Adrenal gland (tissue), 12 donors: ENCODE results near the gene FAM193B. TPM values are rescaled to one million over a fixed set of nuclear protein-coding genes. Genes with fewer than 3 reads are reported as not detected.

Experiments used
- DNase-seq, 7 donors: peaks; one replicate each; pipeline ENCODE4 v3.0.0-alpha.2; 2019 to 2020
- H3K27ac ChIP-seq, 5 donors: fragments of 200-600 bp; sonication (generic) in 4 of 5; 1 replicate in 3 of 5; 2 replicates in 2 of 5; pipeline versions ENCODE4 v1.5.1 to v1.8.0; 2016 to 2020; ENCODE audit warnings: mild to moderate bottlenecking in 1 of 5
- H3K27me3 ChIP-seq: fragments of 200-600 bp; 2 replicates; pipeline ENCODE4 v1.8.0; 2021
- H3K36me3 ChIP-seq, 2 donors: fragments of 200-600 bp; replicated peaks in 1 of 2; 1 replicate in 1 of 2; 2 replicates in 1 of 2; pipeline versions ENCODE4 v1.5.1 to v1.8.0; 2018 to 2022
- H3K4me1 ChIP-seq, 2 donors: fragments of 200-600 bp; replicated peaks in 1 of 2; 1 replicate in 1 of 2; 2 replicates in 1 of 2; pipeline versions ENCODE4 v1.5.1 to v1.8.0; 2018 to 2021
- H3K4me3 ChIP-seq, 4 donors: fragments of 200-600 bp; sonication (generic) in 3 of 4; one replicate each; pipeline ENCODE4 v1.5.1; 2016 to 2018
- H3K9me3 ChIP-seq, 3 donors: fragments of 200-600 bp; sonication (generic) in 1 of 3; replicated peaks in 1 of 3; 1 replicate in 2 of 3; 2 replicates in 1 of 3; pipeline versions ENCODE4 v1.5.1 to v1.8.0; 2016 to 2021
- POLR2A ChIP-seq, 2 donors: fragments of 450-650 bp; IDR thresholded peaks; one replicate each; pipeline ENCODE4 v1.6.1; 2017; ENCODE audit warnings: antibody characterized with exemption in 2 of 2, mild to moderate bottlenecking in 2 of 2, moderate library complexity in 1 of 2
- WGBS, 4 donors: extraction: QIAGEN DNeasy Blood & Tissue Kit in 2 of 4; methylation state at CpG; one replicate each; pipeline versions ENCODE4 v1.1.5 to v1.1.7; 2013 to 2017; 5-methylcytosine and 5-hydroxymethylcytosine counted together
- intact Hi-C, 2 donors: fragments of 100-400 bp; cut with DNase I; formaldehyde crosslinking; loops; one replicate each; pipeline versions ENCODE4 v1.14.1 to v1.15.0; 2022 to 2023
- polyA plus RNA-seq, 3 donors: library from polyadenylated mRNA; stranded (reverse); fragments of 200-250 nt in 2 of 3; fragments of 350-450 nt in 1 of 3; fragmentation: Illumina TruSeq in 1 of 3; extraction: RNeasy Lipid Tissue Mini Kit (QIAGEN cat#74804) in 1 of 3; gene quantifications; one replicate each; pipeline ENCODE4 v1.2.3, GENCODE V29; 2013 to 2014
- total RNA-seq, 9 donors: library from RNA; depleted of rRNA in 4 of 9; stranded (reverse); fragments of >200 nt in 4 of 9; fragments of 120-200 nt in 1 of 9; fragmentation: NEBNext Ultra II Directional in 1 of 9; extraction: Animal tissue kit (Norgen Biotek cat#: 25700) in 1 of 9; gene quantifications; one replicate each; pipeline versions ENCODE4 v1.1.0 to v1.2.4, GENCODE V29; 2013 to 2023
- TF ChIP-seq, protein P1 (sequence below), 6 experiments: fragments of 450-650 bp in 4 of 6; fragments of 200-600 bp in 2 of 6; sonication (generic) in 1 of 6; IDR thresholded peaks; 1 replicate in 5 of 6; 2 replicates in 1 of 6; pipeline versions ENCODE4 v1.5.1 to v1.8.0; 2016 to 2021; ENCODE audit warnings: antibody characterized with exemption in 6 of 6, mild to moderate bottlenecking in 2 of 6, moderate library complexity in 1 of 6
- donor health status: healthy with polysubstance abuse.
- donor health status: Bipolar disorder and iron deficiency.
- donor health status: DM: yes; HTN: yes; CAD: no.
- donor health status: DM: no; HTN: no; CAD: no.
- donor health status: DM: no; HTN: no; CAD: no.
- donor health status: DM: yes; HTN: yes; CAD: no.

Gene FAM193B
- total and polyA plus RNA-seq, 12 donors = 18.4 to 851 (median 44.0) TPM

DNA sequence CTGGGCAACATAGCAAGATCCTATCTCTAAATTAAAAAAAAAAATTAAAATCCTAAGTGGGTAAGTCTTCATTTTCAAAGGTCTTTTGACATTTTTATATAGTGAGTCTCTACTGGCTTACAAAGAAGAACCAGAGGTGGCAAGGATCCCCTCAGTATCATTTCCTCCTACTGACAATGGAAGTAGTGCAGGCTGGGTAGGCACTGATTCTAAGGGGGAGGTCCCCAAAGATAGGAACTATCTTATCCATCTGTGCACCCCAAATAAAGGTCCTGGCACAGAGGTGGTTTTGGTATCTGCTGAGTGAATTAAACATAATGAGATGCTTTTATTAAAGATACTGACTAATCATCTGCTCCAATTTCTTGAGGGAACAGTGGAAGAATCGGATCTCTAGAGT, 4.2 kb downstream of the FAM193B start:
- no peaks in the 10 kb centered on the region for H3K9me3 ChIP-seq
- no peak for TF ChIP-seq POLR2A (IDR thresholded peaks at IDR 0.05)
- TF ChIP-seq, protein P1, sequence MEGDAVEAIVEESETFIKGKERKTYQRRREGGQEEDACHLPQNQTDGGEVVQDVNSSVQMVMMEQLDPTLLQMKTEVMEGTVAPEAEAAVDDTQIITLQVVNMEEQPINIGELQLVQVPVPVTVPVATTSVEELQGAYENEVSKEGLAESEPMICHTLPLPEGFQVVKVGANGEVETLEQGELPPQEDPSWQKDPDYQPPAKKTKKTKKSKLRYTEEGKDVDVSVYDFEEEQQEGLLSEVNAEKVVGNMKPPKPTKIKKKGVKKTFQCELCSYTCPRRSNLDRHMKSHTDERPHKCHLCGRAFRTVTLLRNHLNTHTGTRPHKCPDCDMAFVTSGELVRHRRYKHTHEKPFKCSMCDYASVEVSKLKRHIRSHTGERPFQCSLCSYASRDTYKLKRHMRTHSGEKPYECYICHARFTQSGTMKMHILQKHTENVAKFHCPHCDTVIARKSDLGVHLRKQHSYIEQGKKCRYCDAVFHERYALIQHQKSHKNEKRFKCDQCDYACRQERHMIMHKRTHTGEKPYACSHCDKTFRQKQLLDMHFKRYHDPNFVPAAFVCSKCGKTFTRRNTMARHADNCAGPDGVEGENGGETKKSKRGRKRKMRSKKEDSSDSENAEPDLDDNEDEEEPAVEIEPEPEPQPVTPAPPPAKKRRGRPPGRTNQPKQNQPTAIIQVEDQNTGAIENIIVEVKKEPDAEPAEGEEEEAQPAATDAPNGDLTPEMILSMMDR (IDR thresholded peaks at IDR 0.05) = no peak
- intact Hi-C loops = no loop called here
- H3K4me3 ChIP-seq = no peak overlapping the region
- 72 to 94% (median 83%) methylated on average over 1 of the region's 1 CpG for WGBS, 4 donors
- peaks cover 0 to 3% of the 10 kb centered on the region in 2 donors for H3K36me3 ChIP-seq
- H3K27ac ChIP-seq = no peak overlapping the region
- no peaks in the 10 kb centered on the region for H3K27me3 ChIP-seq
- no peak for DNase-seq
- H3K4me1 ChIP-seq = peaks cover 41 to 53% of the 10 kb centered on the region in 2 donors

DNA sequence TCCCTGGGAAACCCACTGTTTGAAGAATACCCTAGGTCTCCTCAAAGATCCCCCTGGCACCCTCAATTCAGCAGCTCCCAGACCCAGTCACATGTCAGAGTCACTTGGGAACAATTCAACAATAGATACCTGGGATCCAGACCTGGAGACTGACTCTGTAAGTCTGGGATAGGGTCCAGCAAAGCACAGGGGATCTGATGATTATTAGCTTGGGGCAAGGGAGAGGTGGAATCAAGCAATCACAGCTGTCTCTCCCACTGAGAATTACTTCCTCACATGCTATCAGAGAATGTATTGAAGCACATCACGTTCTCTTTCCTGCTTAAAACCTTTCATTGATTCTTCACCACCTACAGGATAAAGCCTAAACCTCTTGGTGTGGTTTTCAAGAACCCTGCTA, 5.9 kb downstream of the FAM193B start:
- Histone ChIP-seq H3K27me3 (no peaks in the 10 kb centered on the region), H3K4me1 (peaks cover 40 to 60% of the 10 kb centered on the region in 2 donors), H3K4me3 (no peak overlapping the region), H3K27ac (peak overlapping the region in 2 of 5 donors; percentile 1), H3K9me3 (no peaks in the 10 kb centered on the region), H3K36me3 (peaks cover 0 to 3% of the 10 kb centered on the region in 2 donors)
- TF ChIP-seq, protein P1 (IDR thresholded peaks at IDR 0.05) = no peak
- no peak for TF ChIP-seq POLR2A (IDR thresholded peaks at IDR 0.05)
- 75 to 82% (median 77%) methylated on average over 1 of the region's 1 CpG for WGBS, 4 donors
- no peak for DNase-seq
- intact Hi-C loops = no loop called here

DNA sequence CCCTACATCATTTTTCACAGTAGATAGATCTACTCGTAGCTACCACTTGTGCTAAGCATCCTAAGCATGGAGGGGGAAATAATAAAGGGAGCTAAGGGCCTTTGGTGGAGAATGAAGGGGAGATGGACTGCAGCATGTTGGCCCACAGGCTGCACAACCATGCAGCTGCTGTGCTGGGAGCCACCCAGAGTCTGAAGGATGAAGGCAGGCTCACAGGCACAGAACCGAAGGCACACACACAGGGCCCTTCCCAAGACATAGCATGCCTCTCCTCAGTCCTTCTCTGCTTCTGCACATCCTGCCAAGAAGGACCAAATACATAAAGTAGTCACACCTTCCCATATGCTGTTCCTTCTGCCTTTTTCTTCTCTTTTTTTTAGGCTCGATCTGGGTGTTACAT, 6.6 kb downstream of the FAM193B start:
- 65 to 77% (median 75%) methylated on average over 3 of the region's 3 CpGs for WGBS, 4 donors
- intact Hi-C loops = no loop called here
- Histone ChIP-seq H3K36me3 (peaks cover 0 to 3% of the 10 kb centered on the region in 2 donors), H3K27ac (peak overlapping the region in 2 of 5 donors; percentile 1 to 57), H3K27me3 (no peaks in the 10 kb centered on the region), H3K4me1 (peaks cover 32 to 52% of the 10 kb centered on the region in 2 donors), H3K4me3 (no peak overlapping the region), H3K9me3 (no peaks in the 10 kb centered on the region)
- TF ChIP-seq POLR2A (IDR thresholded peaks at IDR 0.05) = no peak
- TF ChIP-seq, protein P1 (IDR thresholded peaks at IDR 0.05) = no peak
- no peak for DNase-seq

DNA sequence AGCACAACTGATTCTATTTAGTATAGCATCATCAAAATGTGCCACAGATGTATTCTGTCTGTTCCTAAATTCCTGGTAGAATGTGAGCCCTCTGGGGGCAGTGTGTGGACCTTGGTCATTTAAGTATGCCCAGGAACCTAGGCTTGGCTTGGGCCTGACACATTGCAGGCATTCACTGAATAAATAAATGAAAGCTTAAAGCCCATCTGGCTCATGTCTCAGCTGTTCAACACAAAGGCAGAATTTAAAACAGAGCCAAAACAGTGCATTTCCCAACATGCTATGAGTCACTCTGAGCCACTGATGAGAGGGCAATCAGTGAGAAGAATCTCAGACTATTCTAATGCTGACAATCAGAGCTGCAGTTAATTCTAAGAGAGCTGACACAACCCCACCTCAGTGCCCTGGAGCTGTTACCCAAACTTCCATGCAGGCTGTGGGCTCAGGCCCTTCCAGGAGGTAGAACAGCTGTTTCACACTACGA, 8.1 kb downstream of the FAM193B start:
- peaks cover 31 to 44% of the 10 kb centered on the region in 2 donors for H3K4me1 ChIP-seq
- peak overlapping the region; percentile 84 to 95 (median 86) for H3K27ac ChIP-seq
- DNase-seq = peak in 6 of 7 donors; percentile 66 to 85 (median 74)
- no peaks in the 10 kb centered on the region for H3K27me3 ChIP-seq
- TF ChIP-seq, protein P1 (IDR thresholded peaks at IDR 0.05) = no peak
- peak; percentile 8 to 50 for TF ChIP-seq POLR2A (IDR thresholded peaks at IDR 0.05)
- intact Hi-C loops = no loop called here
- 31 to 50% (median 41%) methylated on average over 1 of the region's 1 CpG for WGBS, 4 donors
- no peak overlapping the region for H3K4me3 ChIP-seq
- no peaks in the 10 kb centered on the region for H3K9me3 ChIP-seq
- H3K36me3 ChIP-seq = no peaks in the 10 kb centered on the region
